ENCODE measurements around the gene ANKRD6. TPM values are rescaled to one million over a fixed set of nuclear protein-coding genes. Genes with fewer than 3 reads are reported as not detected.
A peak's percentile ranks its signal among the peaks of the same experiment; 100 is the strongest.

The ANKRD6 gene
- total RNA-seq, 1 donor = 1.3 TPM

DNA sequence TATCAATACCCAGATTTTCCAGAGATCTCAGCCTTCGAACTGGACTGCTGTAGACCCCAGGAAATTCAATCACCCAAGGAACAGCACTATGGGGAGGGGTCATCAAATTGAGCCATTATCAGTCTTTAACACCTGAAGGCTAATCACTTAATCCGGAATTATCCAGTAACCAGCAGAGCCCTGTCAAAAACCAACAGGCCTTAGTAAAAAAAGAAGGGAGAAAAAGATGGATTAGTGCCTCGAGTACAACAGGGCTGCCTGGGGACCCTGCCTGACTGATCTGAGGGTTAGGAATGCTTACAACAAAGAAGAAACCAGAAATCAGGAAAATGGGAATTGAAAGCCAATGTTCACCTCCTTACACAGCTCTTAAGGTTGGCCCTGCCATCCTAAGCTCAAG is 28.4 kb upstream of the ANKRD6 start:
- H3K4me3 ChIP-seq (ENCODE audit: low read depth, low read length) = no peak overlapping the region
- TF ChIP-seq, protein P1, sequence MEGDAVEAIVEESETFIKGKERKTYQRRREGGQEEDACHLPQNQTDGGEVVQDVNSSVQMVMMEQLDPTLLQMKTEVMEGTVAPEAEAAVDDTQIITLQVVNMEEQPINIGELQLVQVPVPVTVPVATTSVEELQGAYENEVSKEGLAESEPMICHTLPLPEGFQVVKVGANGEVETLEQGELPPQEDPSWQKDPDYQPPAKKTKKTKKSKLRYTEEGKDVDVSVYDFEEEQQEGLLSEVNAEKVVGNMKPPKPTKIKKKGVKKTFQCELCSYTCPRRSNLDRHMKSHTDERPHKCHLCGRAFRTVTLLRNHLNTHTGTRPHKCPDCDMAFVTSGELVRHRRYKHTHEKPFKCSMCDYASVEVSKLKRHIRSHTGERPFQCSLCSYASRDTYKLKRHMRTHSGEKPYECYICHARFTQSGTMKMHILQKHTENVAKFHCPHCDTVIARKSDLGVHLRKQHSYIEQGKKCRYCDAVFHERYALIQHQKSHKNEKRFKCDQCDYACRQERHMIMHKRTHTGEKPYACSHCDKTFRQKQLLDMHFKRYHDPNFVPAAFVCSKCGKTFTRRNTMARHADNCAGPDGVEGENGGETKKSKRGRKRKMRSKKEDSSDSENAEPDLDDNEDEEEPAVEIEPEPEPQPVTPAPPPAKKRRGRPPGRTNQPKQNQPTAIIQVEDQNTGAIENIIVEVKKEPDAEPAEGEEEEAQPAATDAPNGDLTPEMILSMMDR (IDR thresholded peaks at IDR 0.05; ENCODE audit: insufficient read depth, low read depth, low read length) = no peak
- DNase-seq (ENCODE audit: low read depth) = no peak

DNA sequence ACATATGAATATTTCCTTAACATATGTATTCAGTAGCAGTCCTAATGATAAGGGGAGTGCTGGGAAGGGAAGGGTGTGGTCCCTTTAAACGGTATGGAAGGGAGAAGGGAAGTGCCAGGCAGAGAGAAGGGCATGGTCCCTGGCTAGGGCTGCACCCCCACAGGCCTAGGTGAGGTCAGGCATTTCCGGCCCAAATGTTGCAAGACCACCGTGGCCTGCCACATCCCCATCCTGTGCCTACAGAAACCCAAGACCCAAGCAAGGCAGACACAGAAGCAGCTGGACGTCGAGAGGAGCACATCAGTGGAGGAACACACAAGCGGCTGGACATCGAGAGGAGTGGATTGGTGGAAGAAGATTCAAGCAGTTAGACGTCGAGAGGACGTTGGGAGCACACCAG is 26.8 kb upstream of the ANKRD6 start:
- no peak overlapping the region for H3K4me3 ChIP-seq (ENCODE audit: low read depth, low read length)
- TF ChIP-seq, protein P1 (IDR thresholded peaks at IDR 0.05; ENCODE audit: insufficient read depth, low read depth, low read length) = no peak
- DNase-seq (ENCODE audit: low read depth) = no peak

DNA sequence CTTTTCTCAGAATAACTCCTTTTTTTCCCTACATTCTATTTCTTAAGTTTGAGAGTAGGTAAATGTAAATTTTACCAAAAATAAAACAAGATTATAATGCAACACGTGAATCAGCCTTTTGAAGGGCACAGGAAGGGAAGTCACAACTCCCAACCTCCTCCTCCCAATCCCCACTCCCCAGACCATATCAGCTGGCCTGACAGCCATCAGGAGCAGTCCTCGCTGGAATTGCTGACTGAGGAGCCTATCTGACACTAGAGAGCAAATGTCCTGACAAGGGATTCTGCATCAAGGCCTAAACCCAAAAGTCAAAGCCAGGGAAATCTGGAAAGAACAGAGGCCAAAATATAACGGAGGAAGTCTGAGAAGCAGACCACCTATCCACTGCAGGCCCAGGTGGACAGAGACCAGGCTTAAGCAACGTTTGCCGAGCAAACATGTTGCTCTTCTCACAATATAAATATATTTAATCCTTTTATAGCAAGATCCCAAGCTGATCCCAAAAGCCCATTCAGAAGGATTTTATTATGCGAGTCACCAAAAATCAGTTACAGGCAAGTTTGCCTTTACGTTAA is 23.4 kb upstream of the ANKRD6 start:
- DNase-seq (ENCODE audit: low read depth) = no peak
- TF ChIP-seq, protein P1 (IDR thresholded peaks at IDR 0.05; ENCODE audit: insufficient read depth, low read depth, low read length) = no peak
- no peak overlapping the region for H3K4me3 ChIP-seq (ENCODE audit: low read depth, low read length)

DNA sequence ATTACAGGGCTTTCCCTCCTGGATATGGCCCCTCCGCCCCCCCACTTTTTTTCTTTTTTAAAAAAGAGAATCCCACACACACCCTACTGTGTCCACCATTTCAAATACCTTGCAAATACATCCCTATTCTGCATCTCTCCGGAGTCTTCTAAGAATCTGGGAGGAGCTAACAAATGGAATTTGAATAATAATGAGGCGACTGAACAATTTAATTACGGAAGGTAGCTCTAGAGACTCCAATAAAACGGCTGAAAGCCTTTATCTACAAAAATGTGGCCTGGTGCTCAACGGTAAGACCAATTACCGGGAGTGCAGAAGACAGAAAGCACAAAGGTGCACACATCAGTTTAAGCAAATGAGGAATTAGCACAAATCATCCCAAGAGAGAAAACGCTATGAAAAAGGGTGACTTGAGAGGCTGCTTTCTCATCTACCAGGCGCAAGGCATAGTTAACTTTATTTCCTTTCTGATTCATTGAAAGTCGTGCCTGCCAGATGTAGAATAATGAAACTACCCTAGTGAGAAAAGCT is 22.7 kb upstream of the ANKRD6 start:
- H3K4me3 ChIP-seq (ENCODE audit: low read depth, low read length) = no peak overlapping the region
- no peak for DNase-seq (ENCODE audit: low read depth)
- TF ChIP-seq, protein P1 (IDR thresholded peaks at IDR 0.05; ENCODE audit: insufficient read depth, low read depth, low read length) = no peak

DNA sequence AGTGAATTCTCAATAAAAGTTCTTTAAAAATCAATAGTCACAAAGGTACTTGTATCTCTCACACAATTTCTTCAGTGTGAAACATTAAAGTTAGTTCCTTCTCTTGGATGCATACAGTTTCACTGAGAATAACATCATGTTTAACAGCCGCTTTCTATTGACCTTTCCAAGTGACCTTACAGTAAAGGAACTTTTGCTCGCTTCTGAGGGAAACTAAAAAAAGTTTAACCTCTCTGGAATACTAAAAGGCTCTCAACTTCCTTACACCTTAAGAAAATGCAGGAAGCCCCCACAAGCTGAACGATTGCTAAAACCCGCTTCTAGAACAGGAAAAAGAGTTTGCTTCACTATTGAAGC is 22.2 kb upstream of the ANKRD6 start:
- no peak for DNase-seq (ENCODE audit: low read depth)
- TF ChIP-seq, protein P1 (IDR thresholded peaks at IDR 0.05; ENCODE audit: insufficient read depth, low read depth, low read length) = no peak
- H3K4me3 ChIP-seq (ENCODE audit: low read depth, low read length) = no peak overlapping the region

DNA sequence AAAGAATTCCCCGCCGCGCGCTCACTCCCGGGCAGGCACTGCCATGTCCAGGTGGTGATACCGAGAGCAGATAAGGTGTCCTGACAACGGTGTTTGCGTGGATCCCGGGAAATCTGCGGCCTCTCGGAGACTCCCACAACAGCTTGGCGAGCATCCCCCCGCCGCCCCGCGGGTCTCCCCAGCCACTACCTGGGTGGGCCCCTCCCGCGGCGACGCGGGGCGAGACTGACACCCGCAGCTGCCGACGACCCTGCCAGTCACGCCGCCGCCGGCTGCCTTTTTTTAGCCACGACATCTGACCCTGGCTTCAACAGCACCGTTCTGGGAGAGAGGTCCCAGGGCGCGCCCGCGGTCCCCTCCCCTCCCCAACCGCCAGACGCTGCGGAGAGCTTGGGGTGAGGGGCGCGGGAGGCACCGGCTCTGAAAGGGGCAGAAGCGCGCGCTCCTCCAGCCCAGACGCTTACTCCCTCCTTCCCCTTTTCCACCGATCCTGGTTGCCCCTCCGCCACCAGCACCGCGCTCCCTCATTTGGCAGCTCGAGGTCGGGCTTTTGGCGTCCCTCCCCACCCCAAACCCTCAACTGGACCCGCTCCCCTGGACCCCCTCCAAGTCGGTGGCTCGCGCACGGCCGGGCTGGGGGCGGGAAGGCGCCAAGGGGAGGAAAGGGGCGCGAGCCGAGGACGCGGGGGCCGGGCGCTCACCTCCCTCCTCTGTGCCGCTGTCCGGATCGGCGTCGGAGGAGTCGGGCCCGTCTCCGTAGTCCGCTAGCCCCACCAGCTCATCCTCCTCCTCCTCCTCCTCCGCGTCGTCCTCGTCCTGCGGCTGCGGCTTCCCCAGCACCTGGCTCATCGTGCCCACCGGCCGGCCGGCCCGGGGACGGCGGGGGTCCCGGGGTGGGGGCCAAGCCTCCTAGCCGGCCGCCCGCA is 21.5 kb upstream of the ANKRD6 start:
- TF ChIP-seq, protein P1 (IDR thresholded peaks at IDR 0.05; ENCODE audit: insufficient read depth, low read depth, low read length) = no peak
- peak overlapping the region; percentile 47 for H3K4me3 ChIP-seq (ENCODE audit: low read depth, low read length)
- no peak for DNase-seq (ENCODE audit: low read depth)

Data from fibroblast of villous mesenchyme (primary cell).